Measurements from ENCODE around the gene FAM50A. TPM values are rescaled to one million over a fixed set of nuclear protein-coding genes. Genes with fewer than 3 reads are reported as not detected.

FAM50A gene
- polyA plus RNA-seq, 1 donor from 2014 or later, result 68.3 TPM

DNA sequence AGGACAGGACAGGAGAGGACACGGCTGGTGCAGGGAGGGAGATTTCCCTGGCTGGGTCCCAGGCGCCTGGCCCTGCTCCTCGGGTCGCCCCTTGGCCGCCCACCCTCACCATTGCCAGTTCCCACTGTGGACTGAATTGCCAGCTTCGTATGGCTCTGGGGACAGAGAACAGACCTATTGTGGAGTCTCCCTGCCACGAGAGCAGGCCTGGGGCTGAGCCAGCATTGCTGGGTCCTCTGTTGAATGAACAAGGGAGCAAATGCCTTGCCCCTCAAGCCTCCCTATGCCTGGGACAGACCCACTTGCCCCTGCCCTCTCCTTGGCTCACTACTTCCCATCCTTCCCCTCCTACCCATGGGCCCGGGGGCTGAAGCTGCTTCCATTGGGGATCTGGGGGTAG lies 18.5 kb downstream of the FAM50A start:
- no peak overlapping the region for H3K27ac ChIP-seq (ENCODE audit: low read length)
- H3K9ac ChIP-seq (ENCODE audit: low read length), result no peak overlapping the region
- H3K4me2 ChIP-seq (ENCODE audit: low read length), result no peak overlapping the region
- no peaks in the 10 kb centered on the region for H3K27me3 ChIP-seq (ENCODE audit: insufficient read depth, low read depth, low read length)
- no peak overlapping the region for H2AFZ ChIP-seq (ENCODE audit: low read depth, low read length)
- H4K20me1 ChIP-seq (ENCODE audit: insufficient read depth), result no peaks in the 10 kb centered on the region
- no peaks in the 10 kb centered on the region for H3F3A ChIP-seq (ENCODE audit: insufficient read depth, low read length, poor library complexity, severe bottlenecking)
- peaks cover 18% of the 10 kb centered on the region for H3K79me2 ChIP-seq (replicated peaks; ENCODE audit: insufficient read depth, low read length)
- no peaks in the 10 kb centered on the region for H3K9me2 ChIP-seq (ENCODE audit: insufficient read depth, low read length)
- no peaks in the 10 kb centered on the region for H3K36me3 ChIP-seq (ENCODE audit: insufficient read depth, low read length)
- H3K4me3 ChIP-seq (ENCODE audit: low read length), result peak overlapping the region; percentile 21
- TF ChIP-seq RAD21 (conservative IDR thresholded peaks at IDR 0.05), result no peak
- no peak for TF ChIP-seq MXI1 (conservative IDR thresholded peaks at IDR 0.05; ENCODE audit: poor library complexity, severe bottlenecking)
- TF ChIP-seq, protein P1, sequence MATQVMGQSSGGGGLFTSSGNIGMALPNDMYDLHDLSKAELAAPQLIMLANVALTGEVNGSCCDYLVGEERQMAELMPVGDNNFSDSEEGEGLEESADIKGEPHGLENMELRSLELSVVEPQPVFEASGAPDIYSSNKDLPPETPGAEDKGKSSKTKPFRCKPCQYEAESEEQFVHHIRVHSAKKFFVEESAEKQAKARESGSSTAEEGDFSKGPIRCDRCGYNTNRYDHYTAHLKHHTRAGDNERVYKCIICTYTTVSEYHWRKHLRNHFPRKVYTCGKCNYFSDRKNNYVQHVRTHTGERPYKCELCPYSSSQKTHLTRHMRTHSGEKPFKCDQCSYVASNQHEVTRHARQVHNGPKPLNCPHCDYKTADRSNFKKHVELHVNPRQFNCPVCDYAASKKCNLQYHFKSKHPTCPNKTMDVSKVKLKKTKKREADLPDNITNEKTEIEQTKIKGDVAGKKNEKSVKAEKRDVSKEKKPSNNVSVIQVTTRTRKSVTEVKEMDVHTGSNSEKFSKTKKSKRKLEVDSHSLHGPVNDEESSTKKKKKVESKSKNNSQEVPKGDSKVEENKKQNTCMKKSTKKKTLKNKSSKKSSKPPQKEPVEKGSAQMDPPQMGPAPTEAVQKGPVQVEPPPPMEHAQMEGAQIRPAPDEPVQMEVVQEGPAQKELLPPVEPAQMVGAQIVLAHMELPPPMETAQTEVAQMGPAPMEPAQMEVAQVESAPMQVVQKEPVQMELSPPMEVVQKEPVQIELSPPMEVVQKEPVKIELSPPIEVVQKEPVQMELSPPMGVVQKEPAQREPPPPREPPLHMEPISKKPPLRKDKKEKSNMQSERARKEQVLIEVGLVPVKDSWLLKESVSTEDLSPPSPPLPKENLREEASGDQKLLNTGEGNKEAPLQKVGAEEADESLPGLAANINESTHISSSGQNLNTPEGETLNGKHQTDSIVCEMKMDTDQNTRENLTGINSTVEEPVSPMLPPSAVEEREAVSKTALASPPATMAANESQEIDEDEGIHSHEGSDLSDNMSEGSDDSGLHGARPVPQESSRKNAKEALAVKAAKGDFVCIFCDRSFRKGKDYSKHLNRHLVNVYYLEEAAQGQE (IDR thresholded peaks at IDR 0.05; ENCODE audit: borderline replicate concordance), result no peak
- TF ChIP-seq POLR2AphosphoS5 (IDR thresholded peaks at IDR 0.05), result no peak
- TF ChIP-seq, protein P2, sequence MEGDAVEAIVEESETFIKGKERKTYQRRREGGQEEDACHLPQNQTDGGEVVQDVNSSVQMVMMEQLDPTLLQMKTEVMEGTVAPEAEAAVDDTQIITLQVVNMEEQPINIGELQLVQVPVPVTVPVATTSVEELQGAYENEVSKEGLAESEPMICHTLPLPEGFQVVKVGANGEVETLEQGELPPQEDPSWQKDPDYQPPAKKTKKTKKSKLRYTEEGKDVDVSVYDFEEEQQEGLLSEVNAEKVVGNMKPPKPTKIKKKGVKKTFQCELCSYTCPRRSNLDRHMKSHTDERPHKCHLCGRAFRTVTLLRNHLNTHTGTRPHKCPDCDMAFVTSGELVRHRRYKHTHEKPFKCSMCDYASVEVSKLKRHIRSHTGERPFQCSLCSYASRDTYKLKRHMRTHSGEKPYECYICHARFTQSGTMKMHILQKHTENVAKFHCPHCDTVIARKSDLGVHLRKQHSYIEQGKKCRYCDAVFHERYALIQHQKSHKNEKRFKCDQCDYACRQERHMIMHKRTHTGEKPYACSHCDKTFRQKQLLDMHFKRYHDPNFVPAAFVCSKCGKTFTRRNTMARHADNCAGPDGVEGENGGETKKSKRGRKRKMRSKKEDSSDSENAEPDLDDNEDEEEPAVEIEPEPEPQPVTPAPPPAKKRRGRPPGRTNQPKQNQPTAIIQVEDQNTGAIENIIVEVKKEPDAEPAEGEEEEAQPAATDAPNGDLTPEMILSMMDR (IDR thresholded peaks at IDR 0.05; ENCODE audit: poor library complexity, severe bottlenecking), result no peak
- no peak for TF ChIP-seq TAF1 (IDR thresholded peaks at IDR 0.05; ENCODE audit: low read depth)
- no peak for TF ChIP-seq SMC3 (conservative IDR thresholded peaks at IDR 0.05; ENCODE audit: poor library complexity)
- TF ChIP-seq EP300 (conservative IDR thresholded peaks at IDR 0.05; ENCODE audit: poor library complexity, severe bottlenecking), result no peak
- no peak for TF ChIP-seq EZH2 (IDR thresholded peaks at IDR 0.05; ENCODE audit: borderline replicate concordance, insufficient read depth, low read length, poor library complexity, severe bottlenecking)
- no peaks in the 10 kb centered on the region for H3K9me3 ChIP-seq (ENCODE audit: low read length)

DNA sequence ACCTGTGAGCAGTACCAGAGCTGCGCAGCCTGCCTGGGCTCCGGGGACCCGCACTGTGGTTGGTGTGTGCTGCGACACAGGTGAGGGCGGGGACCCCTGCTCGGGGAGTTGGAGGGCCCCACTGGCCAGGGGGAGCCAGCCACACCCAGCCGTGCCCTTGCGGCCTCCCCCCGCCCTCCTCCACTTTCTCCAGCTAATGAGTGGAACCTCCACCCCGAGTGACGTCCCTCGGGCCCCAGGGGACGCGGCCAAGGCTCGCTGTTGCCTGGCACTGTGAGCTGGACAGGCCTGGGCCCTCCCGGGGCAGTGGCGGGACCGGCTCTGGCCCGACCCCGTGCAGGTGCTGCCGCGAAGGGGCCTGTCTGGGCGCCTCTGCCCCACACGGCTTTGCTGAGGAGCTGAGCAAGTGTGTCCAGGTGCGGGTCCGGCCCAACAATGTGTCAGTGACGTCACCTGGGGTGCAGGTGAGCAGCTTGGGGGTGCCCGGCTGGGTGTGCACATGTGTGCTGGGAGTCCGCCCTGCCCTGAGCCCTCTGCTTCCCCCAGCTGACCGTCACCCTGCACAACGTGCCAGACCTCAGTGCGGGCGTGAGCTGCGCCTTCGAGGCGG lies 19.8 kb downstream of the FAM50A start:
- Histone ChIP-seq H3K9ac (ENCODE audit: low read length) (no peak overlapping the region), H3K79me2 (replicated peaks; ENCODE audit: insufficient read depth, low read length) (peaks cover 13% of the 10 kb centered on the region), H3K27me3 (ENCODE audit: insufficient read depth, low read depth, low read length) (no peaks in the 10 kb centered on the region), H4K20me1 (ENCODE audit: insufficient read depth) (no peaks in the 10 kb centered on the region), H2AFZ (ENCODE audit: low read depth, low read length) (no peak overlapping the region), H3K4me2 (ENCODE audit: low read length) (no peak overlapping the region), H3K9me3 (ENCODE audit: low read length) (no peaks in the 10 kb centered on the region), H3K27ac (ENCODE audit: low read length) (no peak overlapping the region), H3K9me2 (ENCODE audit: insufficient read depth, low read length) (no peaks in the 10 kb centered on the region), H3K36me3 (ENCODE audit: insufficient read depth, low read length) (no peaks in the 10 kb centered on the region), H3F3A (ENCODE audit: insufficient read depth, low read length, poor library complexity, severe bottlenecking) (no peaks in the 10 kb centered on the region), H3K4me3 (ENCODE audit: low read length) (no peak overlapping the region)
- TF ChIP-seq, protein P1 (IDR thresholded peaks at IDR 0.05; ENCODE audit: borderline replicate concordance), result no peak
- no peak for TF ChIP-seq POLR2AphosphoS5 (IDR thresholded peaks at IDR 0.05)
- TF ChIP-seq MXI1 (conservative IDR thresholded peaks at IDR 0.05; ENCODE audit: poor library complexity, severe bottlenecking), result no peak
- no peak for TF ChIP-seq EZH2 (IDR thresholded peaks at IDR 0.05; ENCODE audit: borderline replicate concordance, insufficient read depth, low read length, poor library complexity, severe bottlenecking)
- no peak for TF ChIP-seq SMC3 (conservative IDR thresholded peaks at IDR 0.05; ENCODE audit: poor library complexity)
- TF ChIP-seq, protein P2 (IDR thresholded peaks at IDR 0.05; ENCODE audit: poor library complexity, severe bottlenecking), result no peak
- no peak for TF ChIP-seq TAF1 (IDR thresholded peaks at IDR 0.05; ENCODE audit: low read depth)
- no peak for TF ChIP-seq RAD21 (conservative IDR thresholded peaks at IDR 0.05)
- no peak for TF ChIP-seq EP300 (conservative IDR thresholded peaks at IDR 0.05; ENCODE audit: poor library complexity, severe bottlenecking)
